HCT116 (cell line): Measurements from ENCODE around the gene SHC2. TPM values are rescaled to one million over a fixed set of nuclear protein-coding genes. Genes with fewer than 3 reads are reported as not detected.

ENCODE experiments used
- ATAC-seq: fragments of 200-7000 bp; cut with Tn5 transposase; 2 replicates; pipeline ENCODE4 v1.9.1; 2020; ENCODE audit warnings: mild to moderate bottlenecking, moderate library complexity
- BruUV-seq: library from RNA; stranded (reverse); fragments of 400-500 nt; replicated peaks from 2 replicates; lab custom pipeline; 2021; lab: Mats Ljungman, UMichigan
- CTCF ChIA-PET: fragments of 300-600 bp; sonication (Branson Sonifier 250); formaldehyde crosslinking; loops from one replicate; lab custom pipeline; 2021; ENCODE audit warnings: antibody characterized with exemption; lab: Charles Lee
- POLR2A ChIA-PET: fragments of 300-600, 350-600 bp; sonication (Branson Sonifier 250); formaldehyde crosslinking; loops from one replicate; lab custom pipeline; 2021; ENCODE audit warnings: antibody characterized with exemption; lab: Charles Lee
- RAD21 ChIA-PET, 2 experiments: fragments of 300-600 bp; sonication (Branson Sonifier 250); formaldehyde crosslinking; loops; one replicate each; lab custom pipeline; 2023; ENCODE audit warnings: low total read pairs in 2 of 2; ENCODE audit not compliant: uncharacterized antibody in 2 of 2, unreplicated experiment in 2 of 2, low non-redundant PET in 1 of 2; lab: Charles Lee
- DNase-seq: peaks from one replicate; pipeline ENCODE4 v3.0.0-alpha.2; 2010; ENCODE audit warnings: low read depth, low spot score
- H2AFZ ChIP-seq: fragments of 200-600 bp; shearing (Covaris generic), sonication (generic); 2 replicates; pipeline ENCODE4 v1.6.1; 2017; ENCODE audit warnings: low read depth, mixed run types, mixed read lengths, antibody characterized with exemption, low read length; ENCODE audit not compliant: poor library complexity, severe bottlenecking
- H3K27ac ChIP-seq: 2 replicates; pipeline ENCODE4 v1.5.1; 2012; ENCODE audit warnings: low read depth, low read length
- H3K27me3 ChIP-seq: fragments of 200-600 bp; sonication (generic); 2 replicates; pipeline ENCODE4 v1.6.1; 2016; ENCODE audit warnings: mixed run types, low read length, mixed read lengths; ENCODE audit not compliant: insufficient read depth
- H3K36me3 ChIP-seq, 2 experiments: fragments of 200-500 bp in 1 of 2; fragments of 200-600 bp in 1 of 2; sonication (Bioruptor generic) in 1 of 2; sonication (generic) in 1 of 2; 2 replicates each; pipeline versions ENCODE4 v1.5.1 to v1.6.1; 2014 to 2016; ENCODE audit warnings: low read length in 2 of 2, inconsistent platforms in 1 of 2, mixed read lengths in 1 of 2, mixed run types in 1 of 2; ENCODE audit not compliant: insufficient read depth in 2 of 2, control insufficient read depth in 1 of 2
- H3K4me1 ChIP-seq, 2 experiments: fragments of 200-600 bp in 1 of 2; sonication (generic) in 1 of 2; 2 replicates each; pipeline versions ENCODE4 v1.5.1 to v1.6.1; 2012 to 2017; ENCODE audit warnings: low read length in 2 of 2, inconsistent platforms in 1 of 2, mild to moderate bottlenecking in 1 of 2, mixed read lengths in 1 of 2, mixed run types in 1 of 2, moderate library complexity in 1 of 2; ENCODE audit not compliant: insufficient read depth in 2 of 2, control insufficient read depth in 1 of 2
- H3K4me2 ChIP-seq: fragments of 200-600 bp; sonication (generic); 2 replicates; pipeline ENCODE4 v1.6.1; 2017; ENCODE audit warnings: mixed run types, low read length, mixed read lengths
- H3K4me3 ChIP-seq, 2 experiments: fragments of 200-600 bp in 1 of 2; sonication (generic) in 1 of 2; replicated peaks in 1 of 2; 2 replicates each; pipeline ENCODE4 v1.5.1; 2011 to 2016; ENCODE audit warnings: low read length in 2 of 2, control low read depth in 1 of 2, low read depth in 1 of 2, mild to moderate bottlenecking in 1 of 2, mixed read lengths in 1 of 2, mixed run types in 1 of 2
- H3K79me2 ChIP-seq: fragments of 200-600 bp; sonication (generic); 2 replicates; pipeline ENCODE4 v1.6.1; 2017; ENCODE audit warnings: mild to moderate bottlenecking, mixed run types, low read length, moderate library complexity, mixed read lengths; ENCODE audit not compliant: insufficient read depth
- H3K9ac ChIP-seq: fragments of 200-600 bp; sonication (generic); 2 replicates; pipeline ENCODE4 v1.6.1; 2016; ENCODE audit warnings: low read length, mixed read lengths
- H3K9me2 ChIP-seq: fragments of 200-600 bp; sonication (generic), shearing (Covaris generic); 2 replicates; pipeline ENCODE4 v1.6.1; 2017; ENCODE audit warnings: mixed run types, mild to moderate bottlenecking, moderate library complexity; ENCODE audit not compliant: insufficient read depth
- H3K9me3 ChIP-seq, 2 experiments: fragments of 200-500 bp in 1 of 2; fragments of 200-600 bp in 1 of 2; sonication (Bioruptor generic) in 1 of 2; sonication (generic) in 1 of 2; 2 replicates each; pipeline ENCODE4 v1.6.1; 2014 to 2017; ENCODE audit warnings: low read length in 2 of 2, mixed read lengths in 2 of 2, inconsistent platforms in 1 of 2, low read depth in 1 of 2, mild to moderate bottlenecking in 1 of 2, mixed run types in 1 of 2, moderate library complexity in 1 of 2; ENCODE audit not compliant: control insufficient read depth in 1 of 2, insufficient read depth in 1 of 2
- H4K20me1 ChIP-seq: fragments of 200-600 bp; sonication (generic), shearing (Covaris generic); 2 replicates; pipeline ENCODE4 v1.6.1; 2017; ENCODE audit warnings: mixed run types, mild to moderate bottlenecking, moderate library complexity; ENCODE audit not compliant: insufficient read depth
- CBX3 ChIP-seq: IDR thresholded peaks from 2 replicates; pipeline ENCODE4 v1.6.1; 2012; ENCODE audit warnings: low read depth
- CEBPB ChIP-seq: IDR thresholded peaks from 2 replicates; pipeline ENCODE4 v1.6.1; 2012; ENCODE audit warnings: low read depth
- EGR1 ChIP-seq: IDR thresholded peaks from 2 replicates; pipeline ENCODE4 v1.6.1; 2012; ENCODE audit warnings: low read depth
- ELF1 ChIP-seq: IDR thresholded peaks from 2 replicates; pipeline ENCODE4 v1.6.1; 2012; ENCODE audit warnings: low read depth, borderline replicate concordance
- EZH2 ChIP-seq: fragments of 200-600 bp; sonication (generic); IDR thresholded peaks from 2 replicates; pipeline ENCODE4 v1.6.1; 2017; ENCODE audit warnings: antibody characterized with exemption, mixed run types
- FOSL1 ChIP-seq: IDR thresholded peaks from 2 replicates; pipeline ENCODE4 v1.6.1; 2012; ENCODE audit warnings: low read depth
- POLR2AphosphoS5 ChIP-seq: IDR thresholded peaks from 2 replicates; pipeline ENCODE4 v1.6.1; 2011; ENCODE audit warnings: mild to moderate bottlenecking, low read depth, low read length, moderate library complexity
- SP1 ChIP-seq: IDR thresholded peaks from 2 replicates; pipeline ENCODE4 v1.6.1; 2012; ENCODE audit warnings: low read depth
- YY1 ChIP-seq: IDR thresholded peaks from 2 replicates; pipeline ENCODE4 v1.6.1; 2011; ENCODE audit warnings: low read length, low read depth, moderate library complexity, mild to moderate bottlenecking; ENCODE audit not compliant: insufficient replicate concordance; ENCODE audit errors: extremely low read depth
- ZBTB33 ChIP-seq: IDR thresholded peaks from 2 replicates; pipeline ENCODE4 v1.6.1; 2011; ENCODE audit warnings: mild to moderate bottlenecking, low read length, moderate library complexity; ENCODE audit not compliant: insufficient replicate concordance; ENCODE audit errors: extremely low read depth
- ZFX ChIP-seq: fragments of 450-650 bp; IDR thresholded peaks from 2 replicates; pipeline ENCODE4 v1.6.1; 2017
- intact Hi-C: fragments of 100-400 bp; cut with micrococcal nuclease; formaldehyde crosslinking; loops from 2 replicates; pipeline ENCODE4 v1.10.0; 2022
- total RNA-seq: library from RNA; stranded (reverse); gene quantifications from one replicate; pipeline ENCODE4 v1.2.1, GENCODE V29; 2021; ENCODE audit not compliant: unreplicated experiment
- TF ChIP-seq, protein P1 (sequence below): IDR thresholded peaks from 2 replicates; pipeline ENCODE4 v1.6.1; 2012; ENCODE audit warnings: low read depth
- TF ChIP-seq, protein P2 (sequence below): IDR thresholded peaks from 2 replicates; pipeline ENCODE4 v1.6.1; 2012

SHC2 gene
- total RNA-seq, 1 experiment from 2014 or later: 2.5 TPM

DNA sequence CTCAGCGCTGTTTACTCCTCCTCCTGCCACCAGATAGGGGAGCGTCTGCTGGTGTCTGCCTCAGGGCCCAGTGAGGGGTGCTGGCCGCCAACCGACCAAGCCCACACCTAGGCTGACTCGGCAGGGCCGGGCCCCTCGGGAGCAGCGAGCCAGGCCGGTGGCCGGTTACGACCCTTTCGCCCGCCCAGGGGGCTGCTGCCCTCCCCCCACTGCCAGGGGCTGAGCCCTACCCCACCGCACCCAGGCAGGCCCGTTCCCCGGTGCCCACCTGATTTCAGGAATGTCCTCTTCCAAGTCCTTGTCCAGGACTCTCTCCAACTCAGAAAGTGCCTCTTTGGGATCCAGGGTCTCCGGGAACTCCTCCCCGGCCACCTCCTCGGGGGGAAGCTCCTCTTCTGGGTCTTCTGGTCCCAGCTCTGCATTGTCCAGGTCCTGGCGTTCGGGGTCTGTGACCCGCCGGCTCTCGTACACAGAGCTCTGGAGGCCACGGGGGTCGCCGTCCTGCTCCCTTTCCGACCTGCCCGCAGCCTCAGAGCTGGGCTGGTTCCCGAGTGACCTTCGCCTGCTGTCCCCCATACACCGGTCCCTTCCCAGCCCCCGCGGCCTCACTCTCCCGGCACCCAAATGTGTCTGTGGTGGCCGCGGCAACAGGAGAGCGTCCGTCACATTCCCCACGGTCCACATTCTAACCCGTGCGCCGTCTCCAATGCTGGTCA lies 85.3 kb downstream of the SHC2 start:
- Histone ChIP-seq H3K4me3 (no peak overlapping the region), H3K27me3 (no peaks in the 10 kb centered on the region), H3K9me3 (no peaks in the 10 kb centered on the region), H3K27ac (no peak overlapping the region), H3K36me3 (no peaks in the 10 kb centered on the region), H3K4me2 (no peak overlapping the region), H3K9ac (no peak overlapping the region), H3K79me2 (no peaks in the 10 kb centered on the region), H2AFZ (no peak overlapping the region), H4K20me1 (no peaks in the 10 kb centered on the region), H3K9me2 (no peaks in the 10 kb centered on the region), H3K4me1 (peaks cover 3 to 5% of the 10 kb centered on the region in 2 experiments; a peak in 2 of 4 replicates)
- DNase-seq: no peak
- ChIA-PET RAD21 (no interaction called here), POLR2A (no interaction called here), CTCF (no interaction called here)
- ATAC-seq: no peak
- no TSS peak for BruUV-seq
- intact Hi-C loops: no loop called here
- TF ChIP-seq CEBPB (no peak), ELF1 (no peak), ZFX (no peak), CBX3 (no peak), POLR2AphosphoS5 (no peak), SP1 (no peak), EZH2 (no peak), EGR1 (no peak), FOSL1 (no peak), YY1 (no peak), ZBTB33 (no peak)
- TF ChIP-seq, protein P1, sequence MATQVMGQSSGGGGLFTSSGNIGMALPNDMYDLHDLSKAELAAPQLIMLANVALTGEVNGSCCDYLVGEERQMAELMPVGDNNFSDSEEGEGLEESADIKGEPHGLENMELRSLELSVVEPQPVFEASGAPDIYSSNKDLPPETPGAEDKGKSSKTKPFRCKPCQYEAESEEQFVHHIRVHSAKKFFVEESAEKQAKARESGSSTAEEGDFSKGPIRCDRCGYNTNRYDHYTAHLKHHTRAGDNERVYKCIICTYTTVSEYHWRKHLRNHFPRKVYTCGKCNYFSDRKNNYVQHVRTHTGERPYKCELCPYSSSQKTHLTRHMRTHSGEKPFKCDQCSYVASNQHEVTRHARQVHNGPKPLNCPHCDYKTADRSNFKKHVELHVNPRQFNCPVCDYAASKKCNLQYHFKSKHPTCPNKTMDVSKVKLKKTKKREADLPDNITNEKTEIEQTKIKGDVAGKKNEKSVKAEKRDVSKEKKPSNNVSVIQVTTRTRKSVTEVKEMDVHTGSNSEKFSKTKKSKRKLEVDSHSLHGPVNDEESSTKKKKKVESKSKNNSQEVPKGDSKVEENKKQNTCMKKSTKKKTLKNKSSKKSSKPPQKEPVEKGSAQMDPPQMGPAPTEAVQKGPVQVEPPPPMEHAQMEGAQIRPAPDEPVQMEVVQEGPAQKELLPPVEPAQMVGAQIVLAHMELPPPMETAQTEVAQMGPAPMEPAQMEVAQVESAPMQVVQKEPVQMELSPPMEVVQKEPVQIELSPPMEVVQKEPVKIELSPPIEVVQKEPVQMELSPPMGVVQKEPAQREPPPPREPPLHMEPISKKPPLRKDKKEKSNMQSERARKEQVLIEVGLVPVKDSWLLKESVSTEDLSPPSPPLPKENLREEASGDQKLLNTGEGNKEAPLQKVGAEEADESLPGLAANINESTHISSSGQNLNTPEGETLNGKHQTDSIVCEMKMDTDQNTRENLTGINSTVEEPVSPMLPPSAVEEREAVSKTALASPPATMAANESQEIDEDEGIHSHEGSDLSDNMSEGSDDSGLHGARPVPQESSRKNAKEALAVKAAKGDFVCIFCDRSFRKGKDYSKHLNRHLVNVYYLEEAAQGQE: no peak
- TF ChIP-seq, protein P2, sequence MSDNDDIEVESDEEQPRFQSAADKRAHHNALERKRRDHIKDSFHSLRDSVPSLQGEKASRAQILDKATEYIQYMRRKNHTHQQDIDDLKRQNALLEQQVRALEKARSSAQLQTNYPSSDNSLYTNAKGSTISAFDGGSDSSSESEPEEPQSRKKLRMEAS: no peak
